ENCODE measurements around the gene NT5C3A.

NT5C3A gene

GRCh38 chr7:33073243-33073642 is 10.7 kb upstream of the NT5C3A start:
- no peak overlapping the region for H3K9ac ChIP-seq (ENCODE audit: insufficient read length, low read depth)
- TF ChIP-seq ZNF274 (IDR thresholded peaks at IDR 0.05; ENCODE audit: low read depth, low read length), result no peak
- no peak for TF ChIP-seq SUZ12 (IDR thresholded peaks at IDR 0.05; ENCODE audit: extremely low read depth, insufficient read depth, insufficient read length)
- TF ChIP-seq YY1 (IDR thresholded peaks at IDR 0.05; ENCODE audit: insufficient read depth, insufficient read length), result no peak
- H3K4me3 ChIP-seq (ENCODE audit: insufficient read length, low read depth), result no peak overlapping the region
- H3K36me3 ChIP-seq (ENCODE audit: insufficient read depth, insufficient read length, low read length), result no peaks in the 10 kb centered on the region
- no peak for DNase-seq (ENCODE audit: low read depth, low spot score)
- H3K4me1 ChIP-seq (ENCODE audit: insufficient read depth, insufficient read length), result no peaks in the 10 kb centered on the region
- no peaks in the 10 kb centered on the region for H3K27me3 ChIP-seq (ENCODE audit: insufficient read depth, insufficient read length)
- peaks cover 33% of the 10 kb centered on the region for H3K9me3 ChIP-seq (ENCODE audit: insufficient read depth, low read length)

- TF ChIP-seq ZNF274 (IDR thresholded peaks at IDR 0.05; ENCODE audit: low read depth, low read length), result no peak
- no peak for DNase-seq (ENCODE audit: low read depth, low spot score)
- no peaks in the 10 kb centered on the region for H3K4me1 ChIP-seq (ENCODE audit: insufficient read depth, insufficient read length)
- H3K36me3 ChIP-seq (ENCODE audit: insufficient read depth, insufficient read length, low read length), result no peaks in the 10 kb centered on the region
- no peak overlapping the region for H3K9ac ChIP-seq (ENCODE audit: insufficient read length, low read depth)
- no peak overlapping the region for H3K4me3 ChIP-seq (ENCODE audit: insufficient read length, low read depth)
- peaks cover 33% of the 10 kb centered on the region for H3K9me3 ChIP-seq (ENCODE audit: insufficient read depth, low read length)
- H3K27me3 ChIP-seq (ENCODE audit: insufficient read depth, insufficient read length), result no peaks in the 10 kb centered on the region
These were observed 9.9 kb upstream of the NT5C3A start for GRCh38 chr7:33072471-33072870.

DNA sequence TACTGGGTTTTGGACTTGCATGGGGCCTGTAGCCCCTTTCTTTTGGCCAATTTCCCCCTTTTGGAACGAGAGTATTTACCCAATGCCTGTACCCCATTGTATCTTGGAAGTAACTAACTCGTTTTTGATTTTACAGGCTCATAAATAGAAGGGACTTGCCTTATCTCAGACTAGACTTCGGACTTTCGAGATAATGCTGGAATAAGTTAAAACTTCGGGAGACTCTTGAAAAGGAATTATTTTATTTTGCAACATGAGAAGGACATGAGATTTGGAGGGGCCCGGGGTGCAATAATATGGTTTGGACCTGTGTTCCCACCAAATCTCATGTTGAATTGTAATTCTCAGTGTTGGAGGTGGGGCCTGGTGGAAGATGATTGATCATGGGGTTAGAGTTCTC is 8.3 kb upstream of the NT5C3A start:
- Histone ChIP-seq H3K27me3 (ENCODE audit: insufficient read depth, insufficient read length) (no peaks in the 10 kb centered on the region), H3K4me1 (ENCODE audit: insufficient read depth, insufficient read length) (no peaks in the 10 kb centered on the region), H3K9me3 (ENCODE audit: insufficient read depth, low read length) (peaks cover 33% of the 10 kb centered on the region), H3K4me3 (ENCODE audit: insufficient read length, low read depth) (no peak overlapping the region), H3K9ac (ENCODE audit: insufficient read length, low read depth) (no peak overlapping the region), H3K36me3 (ENCODE audit: insufficient read depth, insufficient read length, low read length) (no peaks in the 10 kb centered on the region)
- no peak for DNase-seq (ENCODE audit: low read depth, low spot score)
- TF ChIP-seq SUZ12 (IDR thresholded peaks at IDR 0.05; ENCODE audit: extremely low read depth, insufficient read depth, insufficient read length) (no peak), YY1 (IDR thresholded peaks at IDR 0.05; ENCODE audit: insufficient read depth, insufficient read length) (no peak), ZNF274 (IDR thresholded peaks at IDR 0.05; ENCODE audit: low read depth, low read length) (no peak)

DNA sequence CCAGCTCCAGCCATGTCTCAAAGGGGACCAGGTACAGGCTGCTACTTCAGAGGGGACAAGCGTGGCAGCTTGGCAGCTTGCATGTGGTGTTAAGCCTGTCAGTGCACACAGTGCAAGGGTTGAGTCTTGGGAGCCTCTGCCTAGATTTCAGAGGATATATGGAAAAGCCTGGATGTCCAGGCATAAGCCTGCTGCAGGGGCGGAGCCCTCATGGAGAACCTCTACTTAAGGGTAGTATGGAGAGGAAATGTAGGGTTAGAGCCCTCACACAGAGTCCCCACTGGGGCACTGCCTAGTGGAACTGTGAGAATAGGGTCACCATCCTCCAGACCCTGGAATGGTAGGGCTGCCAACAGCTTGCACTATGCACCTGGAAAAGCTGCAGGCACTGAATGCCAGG is 7.7 kb upstream of the NT5C3A start:
- Histone ChIP-seq H3K9ac (ENCODE audit: insufficient read length, low read depth) (no peak overlapping the region), H3K36me3 (ENCODE audit: insufficient read depth, insufficient read length, low read length) (no peaks in the 10 kb centered on the region), H3K27me3 (ENCODE audit: insufficient read depth, insufficient read length) (no peaks in the 10 kb centered on the region), H3K4me3 (ENCODE audit: insufficient read length, low read depth) (no peak overlapping the region), H3K9me3 (ENCODE audit: insufficient read depth, low read length) (peaks cover 33% of the 10 kb centered on the region), H3K4me1 (ENCODE audit: insufficient read depth, insufficient read length) (no peaks in the 10 kb centered on the region)
- TF ChIP-seq ZNF274 (IDR thresholded peaks at IDR 0.05; ENCODE audit: low read depth, low read length) (no peak), SUZ12 (IDR thresholded peaks at IDR 0.05; ENCODE audit: extremely low read depth, insufficient read depth, insufficient read length) (no peak), YY1 (IDR thresholded peaks at IDR 0.05; ENCODE audit: insufficient read depth, insufficient read length) (no peak)
- no peak for DNase-seq (ENCODE audit: low read depth, low spot score)

DNA sequence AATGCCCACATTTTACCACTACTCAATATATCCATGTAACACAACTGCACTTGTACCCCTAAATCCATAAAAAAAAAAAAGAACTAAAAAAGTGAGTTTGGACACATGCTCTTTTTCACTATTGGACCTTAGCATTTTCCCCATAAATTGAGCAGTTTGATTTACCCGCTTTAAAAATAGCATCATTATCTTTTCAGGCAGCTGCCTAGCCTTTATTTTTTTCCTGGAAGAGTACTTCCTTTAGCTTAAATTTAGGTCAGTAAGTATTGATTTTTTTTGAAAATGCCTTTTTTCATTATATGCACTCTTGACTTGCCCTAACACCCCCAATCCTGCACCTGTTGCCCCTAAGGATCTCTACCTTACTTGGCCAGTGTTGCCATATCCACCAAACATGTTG is 5.3 kb upstream of the NT5C3A start:
- peaks cover 33% of the 10 kb centered on the region for H3K9me3 ChIP-seq (ENCODE audit: insufficient read depth, low read length)
- H3K4me3 ChIP-seq (ENCODE audit: insufficient read length, low read depth), result no peak overlapping the region
- no peak for DNase-seq (ENCODE audit: low read depth, low spot score)

GRCh38 chr7:33066771-33067170 is 4.2 kb upstream of the NT5C3A start:
- no peak overlapping the region for H3K4me3 ChIP-seq (ENCODE audit: insufficient read length, low read depth)
- H3K27me3 ChIP-seq (ENCODE audit: insufficient read depth, insufficient read length), result no peaks in the 10 kb centered on the region
- H3K9ac ChIP-seq (ENCODE audit: insufficient read length, low read depth), result no peak overlapping the region
- TF ChIP-seq ZNF274 (IDR thresholded peaks at IDR 0.05; ENCODE audit: low read depth, low read length) (no peak), YY1 (IDR thresholded peaks at IDR 0.05; ENCODE audit: insufficient read depth, insufficient read length) (no peak), SUZ12 (IDR thresholded peaks at IDR 0.05; ENCODE audit: extremely low read depth, insufficient read depth, insufficient read length) (no peak)
- H3K4me1 ChIP-seq (ENCODE audit: insufficient read depth, insufficient read length), result no peaks in the 10 kb centered on the region
- H3K36me3 ChIP-seq (ENCODE audit: insufficient read depth, insufficient read length, low read length), result no peaks in the 10 kb centered on the region
- peaks cover 28% of the 10 kb centered on the region for H3K9me3 ChIP-seq (ENCODE audit: insufficient read depth, low read length)
- no peak for DNase-seq (ENCODE audit: low read depth, low spot score)

More for the DNA sequence above, 5.3 kb upstream of the NT5C3A start:
- Histone ChIP-seq H3K27me3 (ENCODE audit: insufficient read depth, insufficient read length) (no peaks in the 10 kb centered on the region), H3K4me1 (ENCODE audit: insufficient read depth, insufficient read length) (no peaks in the 10 kb centered on the region), H3K36me3 (ENCODE audit: insufficient read depth, insufficient read length, low read length) (no peaks in the 10 kb centered on the region), H3K9ac (ENCODE audit: insufficient read length, low read depth) (no peak overlapping the region)
- TF ChIP-seq YY1 (IDR thresholded peaks at IDR 0.05; ENCODE audit: insufficient read depth, insufficient read length), result no peak
- TF ChIP-seq ZNF274 (IDR thresholded peaks at IDR 0.05; ENCODE audit: low read depth, low read length), result no peak
- no peak for TF ChIP-seq SUZ12 (IDR thresholded peaks at IDR 0.05; ENCODE audit: extremely low read depth, insufficient read depth, insufficient read length)

- H3K36me3 ChIP-seq (ENCODE audit: insufficient read depth, insufficient read length, low read length), result no peaks in the 10 kb centered on the region
- H3K4me3 ChIP-seq (ENCODE audit: insufficient read length, low read depth), result no peak overlapping the region
- no peak for TF ChIP-seq SUZ12 (IDR thresholded peaks at IDR 0.05; ENCODE audit: extremely low read depth, insufficient read depth, insufficient read length)
- no peak for TF ChIP-seq ZNF274 (IDR thresholded peaks at IDR 0.05; ENCODE audit: low read depth, low read length)
- TF ChIP-seq YY1 (IDR thresholded peaks at IDR 0.05; ENCODE audit: insufficient read depth, insufficient read length), result no peak
- DNase-seq (ENCODE audit: low read depth, low spot score), result no peak
- no peak overlapping the region for H3K9ac ChIP-seq (ENCODE audit: insufficient read length, low read depth)
- peaks cover 22% of the 10 kb centered on the region for H3K9me3 ChIP-seq (ENCODE audit: insufficient read depth, low read length)
- H3K27me3 ChIP-seq (ENCODE audit: insufficient read depth, insufficient read length), result no peaks in the 10 kb centered on the region
- H3K4me1 ChIP-seq (ENCODE audit: insufficient read depth, insufficient read length), result no peaks in the 10 kb centered on the region
These were observed 3.4 kb upstream of the NT5C3A start for GRCh38 chr7:33065981-33066380.

Measured in NT2/D1 (cell line).